GM21737 (cell line): ENCODE results near the gene SDHB.

ENCODE experiments used
- ATAC-seq: cut with Tn5 transposase; IDR thresholded peaks from one replicate; pipeline ENCODE4 v1.9.1; 2021; ENCODE audit warnings: mild to moderate bottlenecking, moderate library complexity; ENCODE audit not compliant: unreplicated experiment

Gene SDHB

DNA sequence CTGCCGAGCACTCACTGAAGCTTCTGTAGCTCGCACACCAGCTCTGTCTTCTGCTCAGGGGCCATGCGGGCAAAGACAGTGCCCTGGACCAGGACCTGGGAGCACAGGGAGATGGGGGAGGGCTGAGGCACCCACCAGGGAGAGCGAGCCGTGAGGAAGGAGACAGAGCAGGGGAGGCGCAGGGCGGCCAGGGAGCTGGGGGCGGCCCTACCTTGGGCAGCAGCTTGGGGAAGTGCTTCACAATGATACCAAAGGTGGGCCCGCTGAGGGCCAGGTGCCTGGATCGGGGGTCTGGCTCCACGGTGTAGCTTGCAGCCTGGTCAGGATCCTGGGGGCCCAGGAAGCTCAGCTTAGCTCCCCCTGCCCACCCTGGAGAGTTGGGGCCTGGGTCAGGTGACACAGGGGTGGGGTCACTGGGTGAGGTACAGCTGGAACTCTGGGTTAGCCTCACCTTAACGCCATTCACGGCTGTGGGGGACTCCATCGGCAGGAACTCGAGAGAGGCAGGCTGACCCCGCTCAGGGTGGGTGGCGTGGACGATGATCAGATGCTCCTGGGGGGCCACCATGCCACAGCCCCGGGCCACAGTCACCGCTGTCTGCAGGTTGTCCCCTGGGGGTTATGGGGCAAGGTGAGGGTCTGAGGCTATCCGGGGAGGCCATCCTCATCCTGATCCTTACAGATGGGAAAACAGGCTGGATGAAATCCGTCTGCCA lies 64.0 kb downstream of the SDHB start:
- no peak for ATAC-seq

GRCh38 chr1:16988210-16988609 lies 65.6 kb downstream of the SDHB start:
- no peak for ATAC-seq

DNA sequence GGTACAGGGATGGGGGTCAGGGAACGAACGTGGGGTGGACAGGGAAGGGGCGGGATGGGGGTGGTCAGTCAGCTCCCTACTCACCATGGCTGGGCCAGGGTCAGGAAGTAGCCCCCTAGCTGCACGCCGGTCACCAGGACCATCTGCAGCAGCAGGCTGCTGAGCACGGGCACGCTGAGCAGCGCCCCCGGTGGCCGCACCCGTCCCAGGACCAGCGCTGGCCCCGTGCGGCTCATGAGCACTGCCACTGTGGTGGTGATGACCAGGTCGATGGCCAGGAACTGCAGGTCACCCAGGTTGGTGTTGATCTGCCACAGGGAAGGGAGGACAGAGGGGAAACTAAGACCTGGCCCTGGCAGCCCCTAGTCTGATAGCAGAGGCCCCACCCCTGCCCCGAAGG lies 66.9 kb downstream of the SDHB start:
- no peak for ATAC-seq

DNA sequence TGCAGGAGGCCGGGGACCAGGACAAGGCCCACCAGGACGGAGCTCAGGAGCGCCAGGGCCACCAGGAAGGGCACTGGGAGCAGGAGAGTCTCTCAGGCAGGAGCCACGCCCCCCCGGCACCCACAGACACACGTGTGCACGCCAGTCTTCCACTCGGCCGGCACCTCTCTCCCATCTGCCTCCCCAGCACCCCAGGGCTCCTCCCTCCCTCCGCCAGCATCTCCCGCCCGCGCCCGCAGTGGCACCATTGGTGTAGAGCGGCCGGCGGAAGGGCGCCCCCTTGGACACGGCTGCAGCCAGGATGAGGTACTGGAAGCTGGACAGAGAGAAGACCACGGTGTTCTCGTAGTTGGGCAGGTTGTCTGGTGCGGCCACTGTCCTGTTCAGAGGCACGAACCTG lies 67.3 kb downstream of the SDHB start:
- ATAC-seq: no peak

- ATAC-seq: no peak
These were observed 67.7 kb downstream of the SDHB start for GRCh38 chr1:16986113-16986512.

- no peak for ATAC-seq
These were observed 69.1 kb downstream of the SDHB start for GRCh38 chr1:16984717-16985116.

GRCh38 chr1:16983649-16984048 lies 70.2 kb downstream of the SDHB start:
- no peak for ATAC-seq

DNA sequence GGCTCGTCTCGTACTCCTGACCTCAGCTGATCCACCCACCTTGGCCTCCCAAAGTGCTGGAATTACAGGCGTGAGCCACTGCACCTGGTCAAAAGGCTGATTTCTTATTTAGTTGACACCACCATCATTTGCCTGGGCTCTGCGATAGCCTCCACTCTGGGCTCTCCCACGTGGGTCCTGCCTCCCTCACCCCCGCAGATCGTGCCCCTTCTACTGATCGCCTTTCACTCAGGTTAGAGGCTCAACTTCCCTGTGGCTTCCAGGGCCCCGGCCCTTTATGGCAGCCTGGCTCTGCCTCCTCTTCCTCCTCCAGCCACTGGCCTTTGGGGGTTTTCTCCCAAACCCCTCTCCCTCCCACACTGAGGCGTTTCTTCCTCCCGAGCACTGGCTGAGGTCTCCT lies 70.9 kb downstream of the SDHB start:
- no peak for ATAC-seq

DNA sequence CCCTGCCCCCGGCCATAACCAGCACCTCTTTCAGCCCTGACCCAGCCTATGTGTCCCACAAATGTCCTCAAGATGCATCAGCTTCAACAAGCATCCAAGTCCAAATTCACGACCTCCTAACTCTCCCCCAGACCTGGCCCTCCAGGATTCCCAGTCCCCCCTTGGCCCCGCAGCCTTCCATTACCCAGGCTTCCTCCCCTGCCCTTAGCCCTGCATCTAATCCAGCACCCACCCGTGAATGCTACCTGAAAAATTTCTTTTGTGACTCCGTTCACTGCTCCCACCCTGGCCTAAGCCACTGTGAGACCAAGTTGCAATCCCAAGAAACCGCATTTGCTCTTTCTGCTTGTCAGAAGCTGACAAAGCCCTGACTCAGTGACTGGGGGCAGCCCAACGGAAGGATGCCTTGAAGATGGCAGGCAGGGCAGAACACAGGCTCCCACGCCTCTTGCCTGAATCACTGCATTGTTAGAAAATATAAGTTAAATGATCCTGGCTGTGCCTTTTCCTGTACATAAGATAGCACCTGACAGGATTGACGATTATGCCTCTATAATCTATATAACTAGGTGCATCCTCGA lies 72.5 kb downstream of the SDHB start:
- ATAC-seq: no peak

DNA sequence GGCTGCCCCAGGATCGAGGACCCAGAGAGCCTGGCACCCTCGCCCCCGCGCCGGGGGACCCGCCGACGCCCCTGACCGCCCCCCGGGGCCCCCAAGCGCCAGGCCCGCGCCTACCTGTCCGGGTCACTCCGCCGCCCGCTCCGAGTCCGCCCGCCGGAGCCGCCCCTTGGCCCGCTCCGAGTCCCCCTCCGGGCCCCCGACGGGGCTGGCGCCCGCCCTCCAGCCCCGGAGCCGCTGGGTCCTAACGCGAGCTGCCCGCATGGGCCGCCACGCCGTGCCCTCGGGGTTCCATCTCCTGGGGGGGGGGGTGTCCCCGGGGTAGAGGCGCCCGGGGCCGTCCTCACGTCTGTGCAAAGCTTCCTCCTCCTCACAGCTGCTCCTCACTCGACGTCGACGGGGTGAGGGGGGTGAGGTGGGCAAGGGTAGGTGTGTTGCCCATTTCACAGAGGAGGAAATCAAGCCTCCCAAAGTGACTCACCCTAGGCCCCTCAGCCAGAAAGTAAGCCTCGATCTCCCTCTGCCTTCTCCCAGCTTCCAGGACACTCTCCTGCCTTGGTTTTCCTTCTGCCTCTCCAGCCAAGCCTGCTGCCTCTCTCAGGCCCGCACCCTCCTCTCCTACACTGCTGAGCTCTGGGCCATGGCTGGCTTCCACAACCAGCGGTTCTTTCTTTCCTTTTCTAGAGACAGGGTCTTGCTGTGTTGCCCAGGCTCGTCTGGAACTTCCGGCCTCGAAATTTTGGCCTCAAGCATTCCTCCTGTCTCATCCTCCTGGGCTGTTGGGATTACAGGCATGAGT lies 73.2 kb downstream of the SDHB start, which contains the start of gene MFAP2:
Gene MFAP2, minus strand, starts transcription at position 148 of the 796 bp plus-strand sequence. CDS start 2,347 bp downstream, outside the sequence.
- ATAC-seq: no peak

DNA sequence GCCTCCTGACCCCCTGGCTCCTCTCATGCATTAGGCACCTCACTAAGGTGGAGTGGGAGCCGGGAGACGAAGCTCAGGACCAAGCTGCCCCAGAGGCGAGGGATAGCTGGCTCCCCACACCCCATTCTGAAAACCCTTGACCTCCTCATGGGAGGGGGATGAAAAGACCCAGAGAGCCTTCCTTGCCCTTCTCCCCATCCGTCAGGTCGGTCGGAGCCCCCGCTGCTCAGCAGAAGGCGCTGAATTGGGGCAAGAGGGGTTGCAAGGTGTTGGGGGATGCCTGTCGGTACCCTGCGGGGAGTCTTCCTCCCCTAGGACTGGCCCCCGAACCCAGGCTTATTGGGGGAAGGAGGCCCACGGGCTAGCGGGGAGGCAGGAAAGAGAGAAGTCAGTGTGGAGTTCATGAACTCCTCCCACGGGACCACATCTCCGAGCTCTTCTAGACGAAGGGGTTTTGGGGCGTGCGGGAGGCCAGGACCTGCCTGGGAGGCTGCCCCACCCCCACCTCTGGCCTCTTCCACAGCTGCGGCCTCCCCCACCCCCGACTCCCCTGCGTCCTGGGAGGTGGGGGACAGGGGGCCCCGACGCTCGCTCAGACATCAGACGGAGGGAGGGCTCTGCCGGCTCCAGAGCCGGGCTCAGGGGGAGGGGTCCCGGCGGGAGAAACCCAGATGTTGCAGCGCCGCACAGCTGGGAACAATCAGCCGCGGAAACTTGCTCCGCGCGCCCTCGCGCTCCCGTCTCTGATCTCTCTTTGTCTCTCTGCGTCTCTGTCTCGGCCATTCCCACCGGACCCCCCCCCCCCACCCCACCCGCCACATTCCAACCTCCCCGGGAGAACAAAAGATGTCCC lies 74.1 kb downstream of the SDHB start:
- no peak for ATAC-seq

DNA sequence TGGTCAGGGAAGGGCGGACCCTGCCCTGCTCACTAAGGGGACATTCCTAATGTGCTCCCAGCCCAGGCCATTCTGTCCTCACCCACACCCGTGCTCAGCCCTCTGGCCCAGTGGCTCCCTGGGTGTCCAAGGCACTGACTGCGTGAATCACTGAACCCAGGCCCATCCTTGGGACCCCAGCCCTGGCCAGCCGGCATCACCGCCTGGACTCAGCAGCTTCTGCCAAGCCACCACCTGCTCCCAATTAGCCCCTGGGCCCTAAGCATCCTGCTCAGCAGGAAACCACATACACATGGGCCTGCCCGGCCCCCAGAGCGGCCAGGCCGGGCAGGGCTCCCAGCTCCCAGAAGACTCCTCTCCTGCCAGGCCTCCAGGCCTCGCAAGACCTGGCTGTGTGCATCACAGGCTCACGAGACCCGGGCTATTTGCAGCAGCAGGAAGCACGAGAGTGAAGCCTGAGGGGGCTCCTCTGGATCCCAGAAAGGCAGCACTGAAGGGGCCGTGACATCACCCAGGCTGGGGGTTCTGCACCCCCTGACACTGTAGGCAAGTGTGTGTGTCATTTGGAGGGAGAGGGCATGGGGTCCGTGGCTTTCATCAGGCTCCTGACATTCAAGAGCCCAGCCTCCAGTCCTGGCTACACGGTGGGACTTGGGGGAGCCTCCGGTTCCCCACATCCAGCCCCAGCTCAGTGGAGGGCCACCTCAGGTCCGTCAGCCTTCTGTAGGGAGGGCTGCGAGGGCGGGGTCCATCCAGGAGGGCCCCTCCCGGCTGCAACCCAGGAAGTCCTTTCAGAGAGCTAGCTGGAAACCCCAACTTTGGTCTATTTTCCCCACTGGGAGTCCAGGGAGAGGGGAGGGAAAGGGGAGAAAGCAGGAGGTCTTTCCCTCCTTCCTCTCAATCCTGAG lies 75.0 kb downstream of the SDHB start:
- ATAC-seq: no peak

GRCh38 chr1:16978139-16978538 lies 75.7 kb downstream of the SDHB start:
- ATAC-seq: no peak

- ATAC-seq: no peak
These were observed 76.5 kb downstream of the SDHB start for GRCh38 chr1:16977377-16977776.

DNA sequence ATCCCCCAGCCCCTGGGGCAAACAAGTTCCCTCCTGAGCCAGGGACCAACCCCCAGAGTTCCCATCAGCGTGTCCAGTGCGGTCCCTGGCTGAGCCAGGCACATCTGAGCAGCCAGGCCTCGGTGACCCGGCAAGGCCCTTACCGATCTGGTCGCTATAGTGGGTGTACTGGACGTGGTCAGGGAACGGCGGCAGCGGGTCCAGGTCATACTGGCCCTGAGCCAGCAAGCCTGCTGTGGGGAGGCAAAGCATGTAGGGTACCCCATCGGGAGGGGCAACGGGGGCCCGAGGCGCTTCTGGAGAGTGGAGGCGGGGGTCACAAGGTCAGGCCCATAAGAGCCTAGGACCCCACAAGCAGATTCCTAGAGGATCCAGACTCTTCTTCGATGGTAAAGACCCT lies 76.9 kb downstream of the SDHB start:
- no peak for ATAC-seq

GRCh38 chr1:16975838-16976237 lies 78.0 kb downstream of the SDHB start:
- no peak for ATAC-seq

DNA sequence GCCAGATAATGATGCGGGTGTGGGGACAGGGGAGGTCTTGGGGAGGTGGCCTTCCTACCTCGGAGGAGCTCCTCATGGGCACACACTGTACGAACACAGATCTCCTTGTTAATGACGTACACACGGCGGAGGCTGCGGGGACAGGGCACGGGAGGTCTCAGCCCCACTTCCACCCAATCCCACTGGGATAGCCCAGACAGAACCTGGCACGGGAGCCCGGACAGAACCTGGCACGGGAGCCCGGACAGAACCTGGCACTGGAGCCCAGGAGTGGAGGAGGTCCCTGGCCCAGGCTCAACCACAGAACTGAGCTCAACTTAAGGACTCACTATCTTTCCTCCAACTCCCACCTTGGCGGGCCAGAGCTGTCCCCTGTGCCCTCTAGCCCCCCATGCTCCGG lies 78.6 kb downstream of the SDHB start:
- ATAC-seq: no peak

GRCh38 chr1:16973215-16973614 lies 80.6 kb downstream of the SDHB start:
- no peak for ATAC-seq

- no peak for ATAC-seq
These were observed 81.5 kb downstream of the SDHB start for GRCh38 chr1:16972189-16972895.
